Endometrium (tissue), 2 donors: Measurements from ENCODE around the gene ZNF326.
"Not testable (repeated sequence)": the region's sequence is repeated elsewhere in the genome, so short reads cannot be mapped to it uniquely, and the experiment has no call there.

Experiments used
- FAIRE-seq: peaks from 2 replicates; lab custom pipeline; 2012; peaks lifted over from hg19 to GRCh38; lab: Jason Lieb, UNC
- donor health status: control.
- donor health status: control.

The ZNF326 gene

GRCh38 chr1:89965193-89965768 is 29.6 kb upstream of the ZNF326 start:
- no peak for FAIRE-seq

GRCh38 chr1:89966656-89967055 is 28.3 kb upstream of the ZNF326 start:
- no peak for FAIRE-seq

GRCh38 chr1:89971600-89971999 is 23.3 kb upstream of the ZNF326 start:
- FAIRE-seq = no peak

- no peak for FAIRE-seq
These were observed 22.9 kb upstream of the ZNF326 start for GRCh38 chr1:89972024-89972423.

GRCh38 chr1:89973471-89974127 is 21.3 kb upstream of the ZNF326 start:
- no peak for FAIRE-seq

GRCh38 chr1:89974256-89974655 is 20.7 kb upstream of the ZNF326 start:
- no peak for FAIRE-seq

- FAIRE-seq = no peak
These were observed 20.0 kb upstream of the ZNF326 start for GRCh38 chr1:89974696-89975470.

GRCh38 chr1:89975540-89976125 is 19.3 kb upstream of the ZNF326 start:
- FAIRE-seq = no peak

GRCh38 chr1:89978755-89979154 is 16.2 kb upstream of the ZNF326 start:
- no peak for FAIRE-seq

- FAIRE-seq = no peak
These were observed 14.3 kb upstream of the ZNF326 start for GRCh38 chr1:89980605-89981004.

GRCh38 chr1:89982846-89983245 is 12.1 kb upstream of the ZNF326 start:
- not testable (repeated sequence) for FAIRE-seq

- FAIRE-seq = not testable (repeated sequence)
These were observed 10.3 kb upstream of the ZNF326 start for GRCh38 chr1:89984564-89985116.

GRCh38 chr1:89986020-89986419 is 8.9 kb upstream of the ZNF326 start:
- no peak for FAIRE-seq

- FAIRE-seq = peak; percentile 92
These were observed 7.6 kb upstream of the ZNF326 start for GRCh38 chr1:89987159-89987819.

GRCh38 chr1:89989099-89989498 is 5.8 kb upstream of the ZNF326 start:
- FAIRE-seq = no peak

GRCh38 chr1:89989799-89990198 is 5.1 kb upstream of the ZNF326 start:
- FAIRE-seq = no peak

GRCh38 chr1:89990976-89991831 is 3.7 kb upstream of the ZNF326 start:
- FAIRE-seq = no peak

GRCh38 chr1:89993541-89993940 is 1.4 kb upstream of the ZNF326 start:
- no peak for FAIRE-seq

GRCh38 chr1:89994231-89994804 is 592 bp upstream of the ZNF326 start:
- no peak for FAIRE-seq

GRCh38 chr1:89995598-89996449 is 914 bp downstream of the ZNF326 start:
- no peak for FAIRE-seq
